ENCODE data around the gene ZBTB3. TPM values are rescaled to one million over a fixed set of nuclear protein-coding genes. Genes with fewer than 3 reads are reported as not detected.

The ZBTB3 gene
- total and polyA plus RNA-seq, 9 of the 15 experiments (the other 6 are each of a cell fraction or from before 2014, with no cell fraction given), result 1.9 to 10.0 (median 4.9) TPM

DNA sequence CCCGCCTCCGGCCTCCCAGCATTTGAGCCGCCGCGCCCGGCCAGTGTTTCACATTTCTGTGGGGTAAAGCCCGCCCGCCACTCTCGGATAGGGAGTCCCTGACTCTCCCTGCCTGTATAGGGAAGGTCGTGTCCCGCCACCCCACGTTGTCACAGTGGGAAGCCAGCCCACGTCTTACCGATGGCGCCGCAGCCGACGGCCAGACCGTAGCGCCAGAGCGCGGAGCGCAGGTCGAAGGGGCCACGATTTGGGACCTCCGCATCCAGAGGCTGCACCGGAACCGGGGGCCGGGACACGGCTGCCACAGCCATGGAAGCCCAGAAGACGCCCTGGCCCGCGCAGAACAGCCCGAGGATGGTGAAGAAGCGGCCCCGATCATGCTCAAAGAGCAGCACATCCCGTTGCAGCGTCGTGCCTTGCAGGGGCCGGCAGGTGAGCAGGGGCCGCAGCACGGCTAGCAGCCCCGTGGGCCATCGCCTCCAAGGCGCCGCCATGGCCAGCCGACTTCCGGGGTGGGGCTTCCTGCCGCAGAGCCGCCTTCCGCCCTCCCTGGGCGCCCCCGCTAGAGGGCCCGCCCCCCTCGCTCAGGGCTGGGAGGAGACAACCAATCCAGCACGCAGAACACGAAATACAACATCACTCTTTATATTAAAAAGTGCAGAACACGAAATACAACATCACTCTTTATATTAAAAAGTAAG, 37.7 kb upstream of the ZBTB3 start, which contains the start of gene TMEM223 (continued):
- TF ChIP-seq, protein P1, sequence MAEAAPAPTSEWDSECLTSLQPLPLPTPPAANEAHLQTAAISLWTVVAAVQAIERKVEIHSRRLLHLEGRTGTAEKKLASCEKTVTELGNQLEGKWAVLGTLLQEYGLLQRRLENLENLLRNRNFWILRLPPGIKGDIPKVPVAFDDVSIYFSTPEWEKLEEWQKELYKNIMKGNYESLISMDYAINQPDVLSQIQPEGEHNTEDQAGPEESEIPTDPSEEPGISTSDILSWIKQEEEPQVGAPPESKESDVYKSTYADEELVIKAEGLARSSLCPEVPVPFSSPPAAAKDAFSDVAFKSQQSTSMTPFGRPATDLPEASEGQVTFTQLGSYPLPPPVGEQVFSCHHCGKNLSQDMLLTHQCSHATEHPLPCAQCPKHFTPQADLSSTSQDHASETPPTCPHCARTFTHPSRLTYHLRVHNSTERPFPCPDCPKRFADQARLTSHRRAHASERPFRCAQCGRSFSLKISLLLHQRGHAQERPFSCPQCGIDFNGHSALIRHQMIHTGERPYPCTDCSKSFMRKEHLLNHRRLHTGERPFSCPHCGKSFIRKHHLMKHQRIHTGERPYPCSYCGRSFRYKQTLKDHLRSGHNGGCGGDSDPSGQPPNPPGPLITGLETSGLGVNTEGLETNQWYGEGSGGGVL (CRISPR knock-in tag; IDR thresholded peaks at IDR 0.05), result no peak
- TF ChIP-seq SAFB (IDR thresholded peaks at IDR 0.05; ENCODE audit: borderline replicate concordance, low read depth, low read length), result no peak
- TF ChIP-seq ZNF23 (CRISPR knock-in tag; IDR thresholded peaks at IDR 0.05), result no peak
- no peak for TF ChIP-seq KDM1A (IDR thresholded peaks at IDR 0.05)
- TF ChIP-seq PTTG1 (tag; IDR thresholded peaks at IDR 0.05; ENCODE audit: low read depth), result no peak
- TF ChIP-seq FUS (optimal IDR thresholded peaks at IDR 0.05; ENCODE audit: low read depth, low read length), result no peak
- no peak for TF ChIP-seq ZBED1 (IDR thresholded peaks at IDR 0.05)
- TF ChIP-seq, protein P2, sequence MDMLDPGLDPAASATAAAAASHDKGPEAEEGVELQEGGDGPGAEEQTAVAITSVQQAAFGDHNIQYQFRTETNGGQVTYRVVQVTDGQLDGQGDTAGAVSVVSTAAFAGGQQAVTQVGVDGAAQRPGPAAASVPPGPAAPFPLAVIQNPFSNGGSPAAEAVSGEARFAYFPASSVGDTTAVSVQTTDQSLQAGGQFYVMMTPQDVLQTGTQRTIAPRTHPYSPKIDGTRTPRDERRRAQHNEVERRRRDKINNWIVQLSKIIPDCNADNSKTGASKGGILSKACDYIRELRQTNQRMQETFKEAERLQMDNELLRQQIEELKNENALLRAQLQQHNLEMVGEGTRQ (CRISPR knock-in tag; IDR thresholded peaks at IDR 0.05), result no peak
- TF ChIP-seq TCF3 (CRISPR knock-in tag; IDR thresholded peaks at IDR 0.05), result peak; percentile 27; the same call in 1 of the 2 replicates
- TF ChIP-seq ZNF311 (CRISPR knock-in tag; IDR thresholded peaks at IDR 0.05), result no peak
- no peak for TF ChIP-seq NFRKB (IDR thresholded peaks at IDR 0.05; ENCODE audit: low read depth)
- TF ChIP-seq SIX5 (IDR thresholded peaks at IDR 0.05; ENCODE audit: borderline replicate concordance in 1 of 2, insufficient read depth in 1 of 2, low read depth in 1 of 2, low read length in 2 of 2), result no peak
- TF ChIP-seq, protein P3, sequence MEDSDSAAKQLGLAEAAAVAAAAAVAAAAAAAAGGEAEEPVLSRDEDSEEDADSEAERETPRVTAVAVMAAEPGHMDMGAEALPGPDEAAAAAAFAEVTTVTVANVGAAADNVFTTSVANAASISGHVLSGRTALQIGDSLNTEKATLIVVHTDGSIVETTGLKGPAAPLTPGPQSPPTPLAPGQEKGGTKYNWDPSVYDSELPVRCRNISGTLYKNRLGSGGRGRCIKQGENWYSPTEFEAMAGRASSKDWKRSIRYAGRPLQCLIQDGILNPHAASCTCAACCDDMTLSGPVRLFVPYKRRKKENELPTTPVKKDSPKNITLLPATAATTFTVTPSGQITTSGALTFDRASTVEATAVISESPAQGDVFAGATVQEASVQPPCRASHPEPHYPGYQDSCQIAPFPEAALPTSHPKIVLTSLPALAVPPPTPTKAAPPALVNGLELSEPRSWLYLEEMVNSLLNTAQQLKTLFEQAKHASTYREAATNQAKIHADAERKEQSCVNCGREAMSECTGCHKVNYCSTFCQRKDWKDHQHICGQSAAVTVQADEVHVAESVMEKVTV (CRISPR knock-in tag; IDR thresholded peaks at IDR 0.05), result no peak
- TF ChIP-seq SRSF1 (IDR thresholded peaks at IDR 0.05; ENCODE audit: low read depth, low read length), result no peak
- no peak for TF ChIP-seq FOXA1 (IDR thresholded peaks at IDR 0.05; ENCODE audit: borderline replicate concordance)
- no peak for TF ChIP-seq NR2F6 (CRISPR knock-in tag; IDR thresholded peaks at IDR 0.05)
- TF ChIP-seq, protein P4, sequence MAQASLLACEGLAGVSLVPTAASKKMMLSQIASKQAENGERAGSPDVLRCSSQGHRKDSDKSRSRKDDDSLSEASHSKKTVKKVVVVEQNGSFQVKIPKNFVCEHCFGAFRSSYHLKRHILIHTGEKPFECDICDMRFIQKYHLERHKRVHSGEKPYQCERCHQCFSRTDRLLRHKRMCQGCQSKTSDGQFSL (CRISPR knock-in tag; IDR thresholded peaks at IDR 0.05), result no peak; the same call in 1 of the 2 replicates
- TF ChIP-seq, protein P4 (tag; IDR thresholded peaks at IDR 0.05), result no peak
- TF ChIP-seq, protein P5, sequence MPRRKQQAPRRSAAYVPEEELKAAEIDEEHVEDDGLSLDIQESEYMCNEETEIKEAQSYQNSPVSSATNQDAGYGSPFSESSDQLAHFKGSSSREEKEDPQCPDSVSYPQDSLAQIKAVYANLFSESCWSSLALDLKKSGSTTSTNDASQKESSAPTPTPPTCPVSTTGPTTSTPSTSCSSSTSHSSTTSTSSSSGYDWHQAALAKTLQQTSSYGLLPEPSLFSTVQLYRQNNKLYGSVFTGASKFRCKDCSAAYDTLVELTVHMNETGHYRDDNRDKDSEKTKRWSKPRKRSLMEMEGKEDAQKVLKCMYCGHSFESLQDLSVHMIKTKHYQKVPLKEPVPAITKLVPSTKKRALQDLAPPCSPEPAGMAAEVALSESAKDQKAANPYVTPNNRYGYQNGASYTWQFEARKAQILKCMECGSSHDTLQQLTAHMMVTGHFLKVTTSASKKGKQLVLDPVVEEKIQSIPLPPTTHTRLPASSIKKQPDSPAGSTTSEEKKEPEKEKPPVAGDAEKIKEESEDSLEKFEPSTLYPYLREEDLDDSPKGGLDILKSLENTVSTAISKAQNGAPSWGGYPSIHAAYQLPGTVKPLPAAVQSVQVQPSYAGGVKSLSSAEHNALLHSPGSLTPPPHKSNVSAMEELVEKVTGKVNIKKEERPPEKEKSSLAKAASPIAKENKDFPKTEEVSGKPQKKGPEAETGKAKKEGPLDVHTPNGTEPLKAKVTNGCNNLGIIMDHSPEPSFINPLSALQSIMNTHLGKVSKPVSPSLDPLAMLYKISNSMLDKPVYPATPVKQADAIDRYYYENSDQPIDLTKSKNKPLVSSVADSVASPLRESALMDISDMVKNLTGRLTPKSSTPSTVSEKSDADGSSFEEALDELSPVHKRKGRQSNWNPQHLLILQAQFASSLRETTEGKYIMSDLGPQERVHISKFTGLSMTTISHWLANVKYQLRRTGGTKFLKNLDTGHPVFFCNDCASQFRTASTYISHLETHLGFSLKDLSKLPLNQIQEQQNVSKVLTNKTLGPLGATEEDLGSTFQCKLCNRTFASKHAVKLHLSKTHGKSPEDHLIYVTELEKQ (CRISPR knock-in tag; IDR thresholded peaks at IDR 0.05), result no peak
- TF ChIP-seq ZNF586 (CRISPR knock-in tag; conservative IDR thresholded peaks at IDR 0.05), result no peak

Data from K562 (cell line).